HG02623 (cell line): ENCODE data around the gene LAMA2.

Experiments used
- ATAC-seq: cut with Tn5 transposase; IDR thresholded peaks from one replicate; pipeline ENCODE4 v1.9.1; 2021; ENCODE audit warnings: moderate library complexity; ENCODE audit not compliant: unreplicated experiment

The LAMA2 gene

GRCh38 chr6:129544892-129545612 lies 662.1 kb downstream of the LAMA2 start:
- ATAC-seq: no peak

- no peak for ATAC-seq
Observed at GRCh38 chr6:129546702-129547101, 663.8 kb downstream of the LAMA2 start.

- no peak for ATAC-seq
Observed at GRCh38 chr6:129551486-129551885, 668.5 kb downstream of the LAMA2 start.

GRCh38 chr6:129552413-129552812 lies 669.5 kb downstream of the LAMA2 start:
- no peak for ATAC-seq

DNA sequence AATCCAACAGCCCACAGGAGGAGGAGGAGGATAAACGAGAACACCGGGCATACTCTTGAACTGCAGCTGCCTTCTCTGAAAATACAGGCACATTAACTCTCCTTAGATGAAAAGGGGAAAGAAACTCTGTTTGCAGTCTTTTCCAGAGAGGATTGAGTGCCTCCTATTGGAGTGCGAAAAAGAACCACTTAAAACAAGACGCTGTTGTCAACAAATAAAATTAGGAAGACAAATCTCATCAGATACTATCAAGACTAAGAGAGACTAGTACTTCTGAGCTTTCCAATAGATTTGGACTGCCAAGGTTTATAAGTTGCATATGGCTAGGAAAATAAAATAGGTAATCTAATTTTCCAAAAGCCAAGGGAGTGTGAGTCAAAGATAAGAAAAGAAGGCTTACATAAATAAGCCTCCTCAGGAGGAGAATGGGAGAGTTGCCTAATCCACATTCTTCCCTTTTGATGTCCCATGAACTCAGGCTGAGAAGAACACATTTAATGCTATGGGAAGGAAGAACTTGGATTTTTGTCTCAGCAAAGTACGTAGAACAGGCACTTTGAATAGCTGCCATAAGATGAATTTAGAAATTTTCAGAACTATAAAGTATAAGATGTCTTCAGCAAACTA lies 672.4 kb downstream of the LAMA2 start:
- ATAC-seq: no peak

GRCh38 chr6:129558248-129558647 lies 675.3 kb downstream of the LAMA2 start:
- no peak for ATAC-seq

- ATAC-seq: no peak
Observed at GRCh38 chr6:129565366-129565765, 682.4 kb downstream of the LAMA2 start.

DNA sequence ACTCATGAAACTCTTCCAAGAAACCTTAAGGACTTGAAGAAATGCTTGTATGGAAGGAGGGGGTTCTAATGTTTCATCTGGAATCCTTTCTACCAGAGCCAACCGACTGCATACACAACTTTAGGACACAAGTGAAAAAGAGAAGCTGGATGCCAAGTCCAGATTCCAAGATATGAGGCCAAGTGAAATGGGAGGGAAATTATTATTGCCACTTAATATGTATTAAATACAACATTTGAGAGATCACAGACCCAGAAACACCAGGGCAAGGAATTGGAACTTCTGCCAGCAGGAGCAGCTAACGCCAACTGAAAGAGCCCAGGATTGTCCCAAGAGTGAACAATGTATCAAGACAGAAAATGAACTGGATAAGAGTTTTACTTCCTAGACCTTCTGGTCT lies 682.9 kb downstream of the LAMA2 start:
- ATAC-seq: no peak
